Astrocyte (in vitro differentiated cells and primary cell): Measurements from ENCODE around the gene ZNF628. TPM values are rescaled to one million over a fixed set of nuclear protein-coding genes. Genes with fewer than 3 reads are reported as not detected.
A peak's percentile ranks its signal among the peaks of the same experiment; 100 is the strongest.

Experiments
- DNase-seq: peaks from one replicate; pipeline ENCODE4 v3.0.0-alpha.2; 2010; ENCODE audit warnings: low read depth
- FAIRE-seq: peaks from 2 replicates; lab custom pipeline; 2011; peaks lifted over from hg19 to GRCh38; lab: Jason Lieb, UNC
- H2AFZ ChIP-seq: 2 replicates; pipeline ENCODE4 v1.6.0; 2012; ENCODE audit warnings: low read depth, low read length, inconsistent platforms
- H3K27ac ChIP-seq: 2 replicates; pipeline ENCODE4 v1.5.1; 2011; ENCODE audit warnings: low read depth, low read length, inconsistent platforms
- H3K27me3 ChIP-seq: 2 replicates; pipeline ENCODE4 v1.6.0; 2011; ENCODE audit warnings: low read length, inconsistent platforms; ENCODE audit not compliant: insufficient read depth
- H3K36me3 ChIP-seq: 2 replicates; pipeline ENCODE4 v1.5.1; 2011; ENCODE audit warnings: low read length, inconsistent platforms; ENCODE audit not compliant: insufficient read depth
- H3K4me1 ChIP-seq: 2 replicates; pipeline ENCODE4 v1.5.1; 2011; ENCODE audit warnings: low read length, inconsistent platforms; ENCODE audit not compliant: insufficient read depth
- H3K4me2 ChIP-seq: 2 replicates; pipeline ENCODE4 v1.6.0; 2012; ENCODE audit warnings: low read length, inconsistent platforms
- H3K4me3 ChIP-seq: 2 replicates; pipeline ENCODE4 v1.5.1; 2011; ENCODE audit warnings: low read depth, mild to moderate bottlenecking, low read length, inconsistent platforms; ENCODE audit not compliant: insufficient read depth
- H3K79me2 ChIP-seq: 2 replicates; pipeline ENCODE4 v1.6.0; 2012; ENCODE audit warnings: mild to moderate bottlenecking, low read length, inconsistent platforms; ENCODE audit not compliant: insufficient read depth
- H3K9ac ChIP-seq: 2 replicates; pipeline ENCODE4 v1.6.0; 2012; ENCODE audit warnings: mild to moderate bottlenecking, low read length, inconsistent platforms
- H3K9me3 ChIP-seq: 2 replicates; pipeline ENCODE4 v1.5.1; 2012; ENCODE audit warnings: low read depth, mild to moderate bottlenecking, low read length, inconsistent platforms; ENCODE audit not compliant: insufficient read depth
- H4K20me1 ChIP-seq: 2 replicates; pipeline ENCODE4 v1.6.0; 2012; ENCODE audit warnings: low read length, inconsistent platforms; ENCODE audit not compliant: insufficient read depth
- H3K27ac Mint-ChIP-seq: one replicate; pipeline ENCODE4 v1.8.0; 2021; ENCODE audit warnings: mild to moderate bottlenecking, mixed read lengths; ENCODE audit not compliant: unreplicated experiment
- H3K27me3 Mint-ChIP-seq: one replicate; pipeline ENCODE4 v1.8.0; 2021; ENCODE audit warnings: low read depth, mixed read lengths; ENCODE audit not compliant: unreplicated experiment
- H3K36me3 Mint-ChIP-seq: one replicate; pipeline ENCODE4 v1.8.0; 2021; ENCODE audit warnings: low read depth, mixed read lengths; ENCODE audit not compliant: unreplicated experiment
- H3K4me1 Mint-ChIP-seq: one replicate; pipeline ENCODE4 v1.8.0; 2021; ENCODE audit warnings: low read depth, mixed read lengths; ENCODE audit not compliant: unreplicated experiment
- H3K4me3 Mint-ChIP-seq: one replicate; pipeline ENCODE4 v1.8.0; 2021; ENCODE audit warnings: mild to moderate bottlenecking, moderate library complexity, mixed read lengths; ENCODE audit not compliant: unreplicated experiment
- H3K9me3 Mint-ChIP-seq: one replicate; pipeline ENCODE4 v1.8.0; 2021; ENCODE audit warnings: mild to moderate bottlenecking, mixed read lengths; ENCODE audit not compliant: unreplicated experiment
- EZH2 ChIP-seq: IDR thresholded peaks from 2 replicates; pipeline ENCODE4 v1.6.1; 2012; ENCODE audit warnings: mild to moderate bottlenecking, low read length, inconsistent platforms; ENCODE audit not compliant: insufficient read depth
- total RNA-seq: library from RNA; stranded (reverse); gene quantifications from 2 replicates; pipeline ENCODE4 v1.2.1, GENCODE V29; 2021
- TF ChIP-seq, protein P1 (sequence below): IDR thresholded peaks from 2 replicates; pipeline ENCODE4 v1.5.1; 2011; ENCODE audit warnings: low read depth, mild to moderate bottlenecking, inconsistent platforms, low read length, moderate library complexity; ENCODE audit not compliant: insufficient read depth

Gene ZNF628
- total RNA-seq, 1 donor from 2014 or later, result 9.9 TPM

DNA sequence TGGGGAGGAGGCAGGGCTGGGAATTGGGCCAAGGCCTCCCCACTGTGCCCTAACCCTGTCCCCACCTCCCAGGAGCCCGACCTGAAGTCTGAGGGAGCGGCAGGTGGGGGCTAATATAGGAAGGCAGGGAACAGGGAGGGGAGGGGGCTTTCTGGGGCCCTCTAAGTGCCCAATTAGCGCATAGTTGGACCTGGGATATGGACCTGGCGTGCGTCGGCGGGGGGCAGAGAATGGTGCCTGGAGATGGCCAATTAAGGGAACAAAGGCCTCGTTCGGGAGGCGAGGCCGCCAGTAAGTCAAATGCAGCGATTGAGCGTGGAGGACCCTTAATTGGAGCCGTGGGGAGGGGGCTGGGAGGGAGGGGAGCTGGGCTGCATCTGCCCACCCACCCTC is 11.8 kb upstream of the ZNF628 start, which contains the start of gene C19orf85:
Gene C19orf85, minus strand, starts transcription at position 90 of the 393 bp plus-strand sequence. CDS start 197 bp downstream, outside the sequence.
- Histone ChIP-seq H3K79me2 (peaks cover 8% of the 10 kb centered on the region), H2AFZ (no peak within 1 kb of the TSS), H3K27me3 (peaks cover 2% of the 10 kb centered on the region), H3K4me1 (peaks cover 9% of the 10 kb centered on the region), H4K20me1 (peaks cover 11% of the 10 kb centered on the region), H3K9me3 (no peaks in the 10 kb centered on the region), H3K4me3 (no peak within 1 kb of the TSS), H3K36me3 (no peaks in the 10 kb centered on the region), H3K27ac (no peak within 1 kb of the TSS), H3K4me2 (no peak within 1 kb of the TSS), H3K9ac (no peak within 1 kb of the TSS)
- H3K27ac Mint-ChIP-seq, result no peak within 1 kb of the TSS
- H3K4me1 Mint-ChIP-seq, result peaks cover 5% of the 10 kb centered on the region
- DNase-seq (no peak), FAIRE-seq (no peak)
- H3K36me3 Mint-ChIP-seq, result no peaks in the 10 kb centered on the region
- no peak within 1 kb of the TSS for H3K4me3 Mint-ChIP-seq
- H3K9me3 Mint-ChIP-seq, result no peaks in the 10 kb centered on the region
- no peak for TF ChIP-seq EZH2
- TF ChIP-seq, protein P1, sequence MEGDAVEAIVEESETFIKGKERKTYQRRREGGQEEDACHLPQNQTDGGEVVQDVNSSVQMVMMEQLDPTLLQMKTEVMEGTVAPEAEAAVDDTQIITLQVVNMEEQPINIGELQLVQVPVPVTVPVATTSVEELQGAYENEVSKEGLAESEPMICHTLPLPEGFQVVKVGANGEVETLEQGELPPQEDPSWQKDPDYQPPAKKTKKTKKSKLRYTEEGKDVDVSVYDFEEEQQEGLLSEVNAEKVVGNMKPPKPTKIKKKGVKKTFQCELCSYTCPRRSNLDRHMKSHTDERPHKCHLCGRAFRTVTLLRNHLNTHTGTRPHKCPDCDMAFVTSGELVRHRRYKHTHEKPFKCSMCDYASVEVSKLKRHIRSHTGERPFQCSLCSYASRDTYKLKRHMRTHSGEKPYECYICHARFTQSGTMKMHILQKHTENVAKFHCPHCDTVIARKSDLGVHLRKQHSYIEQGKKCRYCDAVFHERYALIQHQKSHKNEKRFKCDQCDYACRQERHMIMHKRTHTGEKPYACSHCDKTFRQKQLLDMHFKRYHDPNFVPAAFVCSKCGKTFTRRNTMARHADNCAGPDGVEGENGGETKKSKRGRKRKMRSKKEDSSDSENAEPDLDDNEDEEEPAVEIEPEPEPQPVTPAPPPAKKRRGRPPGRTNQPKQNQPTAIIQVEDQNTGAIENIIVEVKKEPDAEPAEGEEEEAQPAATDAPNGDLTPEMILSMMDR, result no peak
- peaks cover 4% of the 10 kb centered on the region for H3K27me3 Mint-ChIP-seq

- Mint-ChIP-seq H3K4me1 (peaks cover 5% of the 10 kb centered on the region), H3K9me3 (no peaks in the 10 kb centered on the region), H3K27ac (no peak overlapping the region), H3K4me3 (peak overlapping the region; percentile 71), H3K36me3 (no peaks in the 10 kb centered on the region), H3K27me3 (peaks cover 4% of the 10 kb centered on the region)
- H3K9ac ChIP-seq, result no peak overlapping the region
- H3K4me1 ChIP-seq, result peaks cover 2% of the 10 kb centered on the region
- no peak overlapping the region for H2AFZ ChIP-seq
- H3K79me2 ChIP-seq, result no peaks in the 10 kb centered on the region
- no peak overlapping the region for H3K4me2 ChIP-seq
- H3K4me3 ChIP-seq, result no peak overlapping the region
- DNase-seq (no peak), FAIRE-seq (no peak)
- H3K27me3 ChIP-seq, result peaks cover 2% of the 10 kb centered on the region
- H4K20me1 ChIP-seq, result peaks cover 2% of the 10 kb centered on the region
- TF ChIP-seq, protein P1, result no peak
- no peak for TF ChIP-seq EZH2
- H3K27ac ChIP-seq, result no peak overlapping the region
- no peaks in the 10 kb centered on the region for H3K36me3 ChIP-seq
- no peaks in the 10 kb centered on the region for H3K9me3 ChIP-seq
Observed at GRCh38 chr19:55465460-55466240, 10.8 kb upstream of the ZNF628 start.

- no peaks in the 10 kb centered on the region for H3K4me1 ChIP-seq
- Mint-ChIP-seq H3K4me3 (no peak overlapping the region), H3K36me3 (no peaks in the 10 kb centered on the region), H3K4me1 (peaks cover 5% of the 10 kb centered on the region), H3K27ac (no peak overlapping the region), H3K9me3 (no peaks in the 10 kb centered on the region), H3K27me3 (peaks cover 4% of the 10 kb centered on the region)
- H3K79me2 ChIP-seq, result no peaks in the 10 kb centered on the region
- H3K27ac ChIP-seq, result no peak overlapping the region
- H3K27me3 ChIP-seq, result peaks cover 2% of the 10 kb centered on the region
- no peaks in the 10 kb centered on the region for H3K9me3 ChIP-seq
- no peaks in the 10 kb centered on the region for H4K20me1 ChIP-seq
- DNase-seq, result no peak
- H2AFZ ChIP-seq, result no peak overlapping the region
- H3K9ac ChIP-seq, result no peak overlapping the region
- no peak overlapping the region for H3K4me3 ChIP-seq
- TF ChIP-seq, protein P1, result no peak
- TF ChIP-seq EZH2, result no peak
- H3K4me2 ChIP-seq, result no peak overlapping the region
- H3K36me3 ChIP-seq, result no peaks in the 10 kb centered on the region
- FAIRE-seq, result no peak
Observed at GRCh38 chr19:55466241-55466614, 10.2 kb upstream of the ZNF628 start.
